Measurements from ENCODE around the gene GNAS.

Gene GNAS

DNA sequence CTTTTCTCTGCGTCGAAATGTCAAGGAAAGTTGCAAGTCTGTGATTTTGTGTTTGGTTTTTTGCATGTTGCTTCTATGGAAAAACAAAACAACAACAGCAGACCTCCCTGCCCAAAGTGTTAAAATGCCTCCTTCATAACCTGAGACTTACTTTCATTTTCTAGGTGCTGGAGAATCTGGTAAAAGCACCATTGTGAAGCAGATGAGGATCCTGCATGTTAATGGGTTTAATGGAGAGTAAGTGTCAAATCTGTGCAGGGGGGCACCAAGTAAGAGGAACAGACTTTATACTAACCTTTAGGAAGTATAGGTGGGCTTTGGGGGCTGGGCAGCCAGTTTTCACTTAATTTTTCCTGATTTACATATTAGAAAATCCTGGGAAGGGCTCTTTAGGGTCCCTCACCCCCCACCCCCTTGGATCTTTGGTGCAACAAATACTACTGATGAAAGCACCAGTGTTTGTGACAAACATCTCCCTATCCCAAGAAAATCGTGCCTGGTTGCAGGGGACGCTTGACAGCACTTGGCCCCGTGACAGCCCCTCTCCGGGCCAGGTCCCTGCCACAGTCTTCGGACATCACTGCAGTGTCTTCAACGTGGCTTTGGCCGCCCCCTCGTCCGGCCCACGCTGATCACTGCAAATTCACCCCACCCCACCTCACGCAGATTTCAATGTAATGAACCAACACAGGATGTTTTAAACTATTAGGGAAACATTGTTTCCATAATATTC is 43.1 kb downstream of the GNAS start:
- no peak for FAIRE-seq
- DNase-seq (ENCODE audit: low spot score) = no peak

GRCh38 chr20:58896820-58897219 is 44.3 kb downstream of the GNAS start:
- no peak for FAIRE-seq
- DNase-seq (ENCODE audit: low spot score) = no peak

DNA sequence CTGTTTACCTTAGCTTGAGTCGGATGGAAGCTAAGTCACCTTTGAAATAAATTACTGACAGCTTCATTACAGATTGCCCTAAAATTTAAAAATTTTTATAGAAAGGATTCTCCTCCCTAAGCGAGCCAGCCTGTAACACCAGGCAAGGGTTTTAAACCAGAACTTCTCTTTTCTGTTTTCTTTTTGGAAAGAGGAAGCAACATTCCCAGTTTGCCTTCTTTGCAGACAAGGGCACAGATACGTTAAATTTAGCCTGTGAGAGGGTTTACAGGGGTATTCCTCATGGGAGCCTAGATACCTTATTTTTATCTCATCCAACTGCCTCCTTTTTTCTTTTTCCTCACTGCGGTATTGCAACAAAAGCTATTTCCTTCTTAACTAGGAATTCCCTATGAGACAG is 45.0 kb downstream of the GNAS start:
- no peak for FAIRE-seq
- no peak for DNase-seq (ENCODE audit: low spot score)

DNA sequence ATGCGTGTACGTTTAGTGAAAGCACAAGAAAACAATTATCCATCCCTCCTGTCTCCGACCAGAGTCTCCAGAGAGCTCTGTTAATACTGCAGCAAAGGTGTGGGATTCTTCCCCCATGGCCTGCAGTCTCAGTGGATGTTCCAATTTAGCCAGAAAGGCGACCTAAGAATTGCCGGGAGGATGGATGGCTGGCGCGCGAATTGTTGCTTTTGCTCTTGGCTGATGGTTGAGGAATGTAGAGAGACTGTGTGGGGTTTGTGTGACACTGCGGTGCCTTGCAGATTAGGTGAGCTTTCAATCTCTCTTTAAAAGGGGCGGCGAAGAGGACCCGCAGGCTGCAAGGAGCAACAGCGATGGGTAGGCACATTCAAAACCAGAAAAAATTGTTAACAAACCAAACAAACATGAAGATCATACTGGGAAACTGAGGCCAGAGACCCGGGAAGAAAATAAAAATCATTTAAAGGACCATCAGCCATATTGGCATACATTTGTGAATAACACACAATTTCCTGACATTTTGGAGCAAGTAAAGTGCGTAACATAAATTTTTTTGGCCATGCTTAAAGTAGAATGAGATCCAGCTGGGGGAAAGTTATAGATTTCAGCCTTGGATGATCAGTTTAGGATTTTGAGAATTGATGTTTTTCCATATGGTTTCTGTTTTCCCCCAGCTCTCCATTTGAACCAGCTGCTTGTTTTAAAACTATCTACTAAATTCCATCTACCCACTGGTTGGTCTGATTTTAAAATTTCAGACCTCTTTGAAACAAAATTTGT is 46.3 kb downstream of the GNAS start:
- FAIRE-seq (no peak), DNase-seq (ENCODE audit: low spot score) (no peak)

GRCh38 chr20:58899512-58899911 is 47.0 kb downstream of the GNAS start:
- FAIRE-seq = no peak

DNA sequence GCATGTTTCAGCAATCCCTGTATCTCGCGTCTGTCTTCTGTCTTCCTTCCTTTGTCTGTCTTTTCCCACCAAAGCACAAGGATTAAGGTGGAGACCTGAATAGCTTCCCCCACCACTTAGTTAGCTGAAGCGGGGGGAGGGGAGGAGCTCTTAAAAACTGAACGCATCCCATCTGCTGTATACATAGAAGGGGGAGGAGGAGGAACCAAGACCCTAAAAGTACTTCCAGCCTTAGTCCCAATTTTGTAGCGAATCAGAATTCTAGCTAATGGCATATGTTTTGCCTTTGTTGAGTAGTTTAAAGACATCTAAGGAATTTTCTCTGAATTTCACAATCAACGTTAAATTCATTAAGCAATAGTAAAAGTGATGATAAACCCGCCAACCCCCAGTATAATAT is 47.9 kb downstream of the GNAS start:
- DNase-seq (ENCODE audit: low spot score) (no peak), FAIRE-seq (no peak)

More at GRCh38 chr20:58899512-58899911, 47.0 kb downstream of the GNAS start:
- no peak for DNase-seq (ENCODE audit: low spot score)

DNA sequence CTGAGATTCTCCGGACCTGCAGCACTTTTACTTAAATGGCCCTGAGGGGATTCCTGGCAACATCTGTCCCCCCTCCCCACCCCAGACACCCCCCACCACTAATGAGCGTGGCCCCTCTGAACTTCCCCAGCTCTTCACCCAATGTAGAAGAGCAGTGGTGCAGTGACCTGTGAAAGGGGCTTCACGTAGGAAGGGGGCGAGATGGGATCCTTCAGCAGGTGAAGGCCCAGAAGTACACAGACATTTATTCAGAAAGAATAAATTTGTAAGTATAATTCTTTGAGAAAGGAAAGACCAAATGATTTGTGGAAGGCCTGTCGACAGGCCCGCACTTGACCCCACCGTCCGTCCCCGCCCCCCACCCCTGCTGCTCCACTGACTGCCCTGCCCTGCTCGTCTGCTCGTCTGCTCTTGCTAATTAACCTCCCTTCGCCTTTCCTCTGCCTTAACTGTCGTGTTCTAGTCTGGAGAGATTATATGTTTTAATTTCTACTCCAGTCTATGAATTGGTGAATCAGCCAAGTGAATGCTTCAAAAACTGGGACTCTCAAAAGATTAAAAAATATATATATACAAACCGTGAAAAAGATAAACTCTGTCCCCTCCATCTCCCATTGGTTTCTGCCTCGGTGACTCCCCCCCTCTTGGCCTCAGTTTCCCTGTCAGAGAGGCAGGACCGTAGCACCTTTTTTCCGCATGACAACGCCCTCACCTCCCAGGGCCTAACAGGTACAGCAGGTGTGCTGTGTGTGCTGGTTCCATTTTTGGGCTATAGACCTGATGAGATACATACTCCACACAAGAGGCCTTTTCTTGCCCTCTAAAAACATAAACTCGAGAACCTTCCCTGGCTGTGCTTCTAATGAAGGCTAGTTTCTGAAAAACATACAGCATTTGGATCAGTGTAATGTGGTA is 49.2 kb downstream of the GNAS start:
- DNase-seq (ENCODE audit: low spot score) (no peak), FAIRE-seq (no peak)

DNA sequence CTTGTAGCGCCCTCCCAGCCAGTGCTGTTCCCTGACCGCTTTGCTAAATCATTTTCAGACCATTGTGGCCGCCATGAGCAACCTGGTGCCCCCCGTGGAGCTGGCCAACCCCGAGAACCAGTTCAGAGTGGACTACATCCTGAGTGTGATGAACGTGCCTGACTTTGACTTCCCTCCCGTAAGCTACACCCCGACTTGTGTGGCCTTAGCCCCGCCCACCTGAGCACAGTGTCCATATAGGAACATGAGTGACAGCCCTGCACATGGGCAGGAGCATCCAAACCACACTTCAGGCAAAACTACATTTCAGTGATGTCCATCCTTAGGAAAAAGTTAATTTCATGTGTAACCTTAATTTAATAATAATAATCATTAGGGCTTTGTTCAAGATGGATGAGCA is 51.1 kb downstream of the GNAS start:
- DNase-seq (ENCODE audit: low spot score) = no peak
- FAIRE-seq = no peak

DNA sequence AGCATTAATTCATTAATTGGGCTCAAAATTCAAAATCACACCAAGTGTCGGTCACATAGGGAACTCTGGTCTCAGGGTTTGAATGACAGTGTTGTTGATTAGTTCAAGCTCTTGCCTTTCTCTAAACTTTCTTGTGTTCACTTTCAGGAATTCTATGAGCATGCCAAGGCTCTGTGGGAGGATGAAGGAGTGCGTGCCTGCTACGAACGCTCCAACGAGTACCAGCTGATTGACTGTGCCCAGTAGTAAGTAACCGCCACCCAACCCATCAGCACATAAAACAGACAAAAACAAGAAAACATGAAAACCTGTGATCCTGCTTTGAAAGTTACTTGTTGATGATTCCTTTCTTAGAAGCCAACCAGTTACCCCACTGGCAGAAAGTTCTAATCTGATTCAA is 52.7 kb downstream of the GNAS start:
- FAIRE-seq = no peak
- DNase-seq (ENCODE audit: low spot score) = no peak

DNA sequence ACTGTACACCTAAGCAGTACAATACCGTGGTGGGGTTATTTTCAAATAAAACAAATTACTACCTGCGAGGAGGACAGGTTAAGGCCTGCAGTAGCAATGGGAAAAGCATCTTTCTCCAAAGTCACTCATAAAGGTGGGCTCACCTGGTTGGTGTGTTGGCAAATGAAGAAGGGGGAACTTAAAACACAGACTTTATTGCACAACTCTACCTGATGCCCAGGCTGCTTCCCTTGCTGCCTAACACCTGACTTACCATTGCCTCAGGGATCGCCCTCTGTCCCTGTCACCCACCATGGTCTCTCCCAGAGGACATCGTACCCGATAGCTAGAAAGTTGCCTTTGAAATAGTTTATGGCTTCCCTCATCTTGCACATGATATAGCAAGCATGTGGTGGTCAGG is 53.6 kb downstream of the GNAS start:
- FAIRE-seq (no peak), DNase-seq (ENCODE audit: low spot score) (no peak)

GRCh38 chr20:58906894-58907293 is 54.4 kb downstream of the GNAS start:
- no peak for FAIRE-seq

DNA sequence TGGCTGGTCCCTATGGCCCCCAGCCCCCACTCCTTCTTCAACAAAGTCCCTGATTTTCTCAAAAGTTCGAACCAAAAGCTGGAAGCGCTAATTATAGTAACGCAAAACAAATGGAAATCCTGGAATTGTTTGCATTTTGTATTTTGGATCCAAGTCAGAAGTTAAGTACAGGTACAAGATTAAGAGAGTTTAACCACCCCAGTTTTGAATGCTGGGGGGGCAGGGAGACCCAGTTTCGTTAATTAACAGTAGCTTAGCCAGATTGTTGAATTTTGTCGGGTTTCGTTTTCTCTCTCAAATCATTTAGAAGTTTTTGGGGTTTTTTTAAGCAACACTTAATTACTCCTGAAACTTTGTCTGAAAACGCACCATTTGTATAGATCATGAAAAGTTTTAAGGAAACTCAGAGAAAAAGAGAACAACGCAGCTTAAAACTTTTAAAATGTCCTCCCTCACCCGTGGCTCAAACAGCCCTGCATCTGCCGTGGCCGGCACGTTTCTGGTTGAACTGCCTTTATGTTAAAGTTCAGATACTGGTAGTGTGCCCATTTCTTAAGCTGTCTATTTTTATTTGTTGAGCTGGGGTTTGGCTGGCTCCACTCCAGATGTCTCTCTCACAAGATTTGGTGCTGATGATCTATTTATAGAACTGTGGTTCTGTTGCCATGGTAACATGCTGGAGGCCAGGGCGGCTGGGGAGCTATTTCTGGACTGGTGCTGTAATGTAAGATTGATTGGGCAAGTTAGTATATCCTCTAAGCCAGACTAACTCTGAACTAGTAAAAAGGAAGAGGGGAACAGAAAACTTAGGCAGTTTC is 55.0 kb downstream of the GNAS start:
- FAIRE-seq = peak; percentile 37
- peak; percentile 80 for DNase-seq (ENCODE audit: low spot score)

More at GRCh38 chr20:58906894-58907293, 54.4 kb downstream of the GNAS start:
- no peak for DNase-seq (ENCODE audit: low spot score)

DNA sequence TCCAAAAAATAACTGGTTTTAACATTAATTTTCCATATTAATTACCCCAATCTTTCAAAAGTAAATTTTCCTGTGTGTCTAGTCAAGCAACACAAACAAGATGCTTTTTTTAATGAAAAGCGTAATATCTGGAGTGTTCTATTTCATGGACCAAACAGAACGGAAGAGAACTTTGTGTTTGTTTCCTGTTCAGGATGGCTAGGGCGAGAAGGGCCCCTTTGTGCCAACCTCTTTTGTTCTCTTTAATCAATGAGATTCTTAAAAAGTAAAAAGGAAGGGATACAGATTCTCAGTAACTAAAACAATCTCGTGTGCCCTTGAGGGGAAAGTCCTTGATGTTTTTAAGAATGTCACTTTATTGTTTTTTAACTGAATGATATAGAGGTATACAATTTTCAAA is 55.7 kb downstream of the GNAS start:
- DNase-seq (ENCODE audit: low spot score) (no peak), FAIRE-seq (no peak)

- FAIRE-seq = no peak
- DNase-seq (ENCODE audit: low spot score) = no peak
These were observed 56.4 kb downstream of the GNAS start for GRCh38 chr20:58908941-58909340.

DNA sequence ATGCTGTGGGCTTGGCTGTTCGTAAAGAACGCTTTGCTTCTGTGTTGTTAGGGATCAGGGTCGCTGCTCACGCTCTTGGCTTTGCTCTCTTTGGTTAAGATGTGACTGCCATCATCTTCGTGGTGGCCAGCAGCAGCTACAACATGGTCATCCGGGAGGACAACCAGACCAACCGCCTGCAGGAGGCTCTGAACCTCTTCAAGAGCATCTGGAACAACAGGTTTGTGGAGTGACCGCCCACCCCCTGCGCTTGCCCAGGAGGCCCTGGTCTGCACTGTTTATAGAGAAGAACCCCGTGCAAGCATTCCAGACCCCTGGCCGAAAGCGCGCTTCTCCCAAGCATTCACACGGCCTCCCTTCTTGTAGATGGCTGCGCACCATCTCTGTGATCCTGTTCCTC is 57.1 kb downstream of the GNAS start:
- DNase-seq (ENCODE audit: low spot score) (no peak), FAIRE-seq (no peak)

- FAIRE-seq = no peak
- no peak for DNase-seq (ENCODE audit: low spot score)
These were observed 58.0 kb downstream of the GNAS start for GRCh38 chr20:58910473-58910872.

- FAIRE-seq (no peak), DNase-seq (ENCODE audit: low spot score) (no peak)
These were observed 58.8 kb downstream of the GNAS start for GRCh38 chr20:58911309-58911708.

GRCh38 chr20:58911970-58912369 is 59.5 kb downstream of the GNAS start:
- FAIRE-seq (no peak), DNase-seq (ENCODE audit: low spot score) (no peak)

DNA sequence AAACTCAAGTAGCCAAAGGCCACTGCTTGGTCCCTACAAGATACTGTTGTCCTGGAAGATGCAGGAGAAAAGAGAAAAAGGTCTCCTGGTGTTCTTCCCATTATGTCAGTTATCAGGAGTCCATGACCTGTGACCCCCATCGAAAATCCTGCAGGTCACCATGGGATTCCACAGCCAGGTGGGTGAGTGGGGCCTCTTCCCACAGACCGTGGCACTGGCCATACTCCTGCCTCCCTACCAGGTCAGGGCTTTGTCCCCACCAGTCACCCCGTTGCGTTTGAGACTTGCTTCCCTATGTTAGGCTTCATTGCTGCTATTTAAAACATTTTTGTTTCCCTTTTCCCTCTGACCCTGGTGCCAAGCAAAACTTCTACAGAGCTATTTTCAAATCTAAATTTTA is 60.6 kb downstream of the GNAS start:
- no peak for DNase-seq (ENCODE audit: low spot score)
- FAIRE-seq = no peak

DNA sequence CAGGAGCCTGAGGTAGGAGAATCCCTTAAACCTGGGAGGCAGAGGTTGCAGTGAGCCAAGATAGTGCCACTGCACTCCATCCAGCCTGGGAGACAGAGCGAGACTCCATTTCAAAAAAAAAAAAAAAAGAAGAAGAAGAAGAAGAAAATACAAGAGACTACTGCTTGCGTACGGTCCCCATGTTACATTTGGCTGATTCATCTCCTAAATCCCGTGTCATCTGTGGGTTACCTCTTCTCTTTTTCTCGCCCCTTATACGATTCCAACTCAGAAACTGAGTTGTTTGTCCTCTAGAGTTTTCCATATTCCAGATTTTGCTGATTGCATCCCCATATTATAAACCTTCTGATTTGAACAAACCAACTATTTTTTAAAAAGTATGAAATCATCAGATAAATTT is 66.1 kb downstream of the GNAS start:
- no peak for FAIRE-seq

DNA sequence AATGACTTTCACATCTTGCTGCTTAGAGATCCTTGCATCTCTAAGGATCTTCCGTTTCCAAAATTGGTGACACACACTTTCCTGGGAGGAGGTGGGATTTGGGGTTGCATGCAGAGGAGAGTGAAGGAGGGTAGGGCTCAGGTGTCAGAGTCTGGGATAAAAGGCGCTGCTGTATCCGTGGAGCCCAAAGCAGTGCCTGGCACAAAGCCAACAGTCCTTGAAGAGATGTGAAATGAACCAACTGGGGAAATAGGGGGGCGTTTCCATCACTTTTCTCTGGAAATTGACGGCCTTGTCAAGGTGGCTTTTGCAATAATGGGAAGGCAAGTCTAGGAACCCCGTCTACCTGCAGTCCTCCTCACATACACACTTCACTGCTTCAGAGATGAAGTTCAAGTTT is 69.0 kb downstream of the GNAS start:
- DNase-seq (ENCODE audit: low spot score) = no peak
- FAIRE-seq = no peak

More for the DNA sequence above, 66.1 kb downstream of the GNAS start:
- no peak for DNase-seq (ENCODE audit: low spot score)

All from RCC 7860 (cell line).